HL-60 (cell line): ENCODE measurements around the gene TMEM88.
A peak's percentile ranks its signal among the peaks of the same experiment; 100 is the strongest.

Source experiments
- GABPA ChIP-seq: IDR thresholded peaks from 2 replicates; pipeline ENCODE4 v1.6.1; 2012; ENCODE audit warnings: low read depth
- POLR2AphosphoS5 ChIP-seq: IDR thresholded peaks from 2 replicates; pipeline ENCODE4 v1.6.1; 2012; ENCODE audit warnings: low read depth
- REST ChIP-seq: IDR thresholded peaks from 2 replicates; pipeline ENCODE4 v1.6.1; 2012; ENCODE audit warnings: low read depth; ENCODE audit not compliant: insufficient replicate concordance
- SPI1 ChIP-seq: IDR thresholded peaks from 2 replicates; pipeline ENCODE4 v1.6.1; 2012; ENCODE audit warnings: low read depth, mild to moderate bottlenecking, borderline replicate concordance
- TF ChIP-seq, protein P1 (sequence below): IDR thresholded peaks from one replicate; pipeline ENCODE4 v1.5.1; 2011; ENCODE audit warnings: low read length, control low read depth, inconsistent platforms; ENCODE audit not compliant: insufficient read depth

- TF ChIP-seq, protein P1, sequence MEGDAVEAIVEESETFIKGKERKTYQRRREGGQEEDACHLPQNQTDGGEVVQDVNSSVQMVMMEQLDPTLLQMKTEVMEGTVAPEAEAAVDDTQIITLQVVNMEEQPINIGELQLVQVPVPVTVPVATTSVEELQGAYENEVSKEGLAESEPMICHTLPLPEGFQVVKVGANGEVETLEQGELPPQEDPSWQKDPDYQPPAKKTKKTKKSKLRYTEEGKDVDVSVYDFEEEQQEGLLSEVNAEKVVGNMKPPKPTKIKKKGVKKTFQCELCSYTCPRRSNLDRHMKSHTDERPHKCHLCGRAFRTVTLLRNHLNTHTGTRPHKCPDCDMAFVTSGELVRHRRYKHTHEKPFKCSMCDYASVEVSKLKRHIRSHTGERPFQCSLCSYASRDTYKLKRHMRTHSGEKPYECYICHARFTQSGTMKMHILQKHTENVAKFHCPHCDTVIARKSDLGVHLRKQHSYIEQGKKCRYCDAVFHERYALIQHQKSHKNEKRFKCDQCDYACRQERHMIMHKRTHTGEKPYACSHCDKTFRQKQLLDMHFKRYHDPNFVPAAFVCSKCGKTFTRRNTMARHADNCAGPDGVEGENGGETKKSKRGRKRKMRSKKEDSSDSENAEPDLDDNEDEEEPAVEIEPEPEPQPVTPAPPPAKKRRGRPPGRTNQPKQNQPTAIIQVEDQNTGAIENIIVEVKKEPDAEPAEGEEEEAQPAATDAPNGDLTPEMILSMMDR, result no peak
- TF ChIP-seq SPI1 (peak; percentile 70; the same call in 1 of the 2 replicates), POLR2AphosphoS5 (peak; percentile 50; the same call in 1 of the 2 replicates), GABPA (no peak), REST (no peak)
These were observed 10.3 kb upstream of the TMEM88 start for GRCh38 chr17:7844292-7845154.
